Peyer's patch (tissue), 4 donors: Measurements from ENCODE around the gene SEMA4D. TPM values are rescaled to one million over a fixed set of nuclear protein-coding genes. Genes with fewer than 3 reads are reported as not detected.

Experiments
- DNase-seq, 3 donors: peaks; one replicate each; pipeline ENCODE4 v3.0.0-alpha.2; 2017 to 2019
- H3K27ac ChIP-seq, 4 donors: fragments of 200-600 bp; sonication (generic); one replicate each; pipeline ENCODE4 v1.5.1; 2016 to 2019
- H3K27me3 ChIP-seq, 2 donors: fragments of 200-600 bp; sonication (generic); one replicate each; pipeline ENCODE4 v1.5.1; 2019
- H3K36me3 ChIP-seq, 3 donors: fragments of 200-600 bp; sonication (generic); one replicate each; pipeline ENCODE4 v1.5.1; 2016 to 2019
- H3K4me1 ChIP-seq, 4 donors: fragments of 200-600 bp; sonication (generic); one replicate each; pipeline ENCODE4 v1.5.1; 2016 to 2019
- H3K4me3 ChIP-seq, 4 donors: fragments of 200-600 bp; sonication (generic); 1 replicate in 3 of 4; 2 replicates in 1 of 4; pipeline ENCODE4 v1.5.1; 2016 to 2019; ENCODE audit warnings: mild to moderate bottlenecking in 1 of 4
- H3K9me3 ChIP-seq, 4 donors: fragments of 200-600 bp; sonication (generic); one replicate each; pipeline ENCODE4 v1.5.1; 2016 to 2019; ENCODE audit warnings: mild to moderate bottlenecking in 1 of 4
- POLR2A ChIP-seq, 2 donors: fragments of 450-650 bp; IDR thresholded peaks; one replicate each; pipeline ENCODE4 v1.5.1; 2017; ENCODE audit warnings: antibody characterized with exemption in 2 of 2, mild to moderate bottlenecking in 2 of 2, moderate library complexity in 2 of 2
- total RNA-seq, 4 donors: library from RNA; depleted of rRNA; stranded (reverse); fragments of >200 nt; gene quantifications; one replicate each; pipeline ENCODE4 v1.1.0, GENCODE V29; 2016
- TF ChIP-seq, protein P1 (sequence below), 6 experiments: fragments of 450-650 bp in 4 of 6; fragments of 200-600 bp in 2 of 6; sonication (generic) in 1 of 6; IDR thresholded peaks; one replicate each; pipeline ENCODE4 v1.5.1; 2017 to 2019; ENCODE audit warnings: antibody characterized with exemption in 6 of 6, mild to moderate bottlenecking in 3 of 6, moderate library complexity in 1 of 6

The SEMA4D gene
- total RNA-seq, 4 donors from 2014 or later = 24.3 to 124 (median 30.0) TPM

DNA sequence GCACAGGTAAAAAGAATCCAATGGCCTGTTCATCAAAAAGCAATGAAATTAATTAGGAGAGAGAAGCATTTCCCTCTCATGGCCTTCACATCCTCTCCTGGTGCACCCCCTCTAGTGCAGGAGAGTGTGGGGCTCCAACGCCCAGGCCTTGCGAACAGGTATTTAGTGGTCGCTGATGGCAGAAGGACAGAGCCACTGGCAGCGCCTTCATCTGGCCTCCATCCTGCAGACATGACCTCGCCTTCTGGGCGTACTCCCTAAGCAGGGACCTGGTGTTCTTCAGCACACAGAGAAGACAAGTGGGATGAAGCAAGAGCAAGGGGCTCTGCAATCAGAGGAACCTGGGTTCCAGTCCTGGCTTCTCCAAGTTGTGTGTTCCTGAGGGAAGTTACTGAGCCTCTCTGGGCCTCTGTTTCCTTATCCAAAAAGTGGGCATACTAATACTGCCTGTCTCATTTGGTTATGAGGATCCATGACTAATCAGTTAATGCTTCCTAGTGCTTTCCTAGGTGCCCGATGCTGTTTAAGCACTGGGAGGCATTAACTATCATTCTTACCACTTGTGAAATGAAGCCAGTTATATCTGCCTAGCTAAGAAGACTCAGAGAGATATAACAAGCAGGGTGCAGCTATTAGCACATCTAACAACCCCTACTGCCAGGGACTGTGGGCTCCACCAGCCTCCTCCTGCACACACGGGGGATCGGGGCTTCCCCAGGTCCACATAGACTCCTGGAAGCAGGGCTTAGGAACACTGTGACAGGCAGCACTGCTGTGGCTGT lies 77.3 kb downstream of the SEMA4D start:
- no peak for DNase-seq
- H3K4me3 ChIP-seq = no peak overlapping the region
- no peaks in the 10 kb centered on the region for H3K36me3 ChIP-seq
- H3K27me3 ChIP-seq = no peaks in the 10 kb centered on the region
- no peaks in the 10 kb centered on the region for H3K9me3 ChIP-seq
- H3K27ac ChIP-seq = peak overlapping the region in 2 of 4 donors; percentile 30 to 73
- H3K4me1 ChIP-seq = peaks cover 0 to 27% (median 8%) of the 10 kb centered on the region in 4 donors
- no peak for TF ChIP-seq POLR2A (IDR thresholded peaks at IDR 0.05)
- TF ChIP-seq, protein P1, sequence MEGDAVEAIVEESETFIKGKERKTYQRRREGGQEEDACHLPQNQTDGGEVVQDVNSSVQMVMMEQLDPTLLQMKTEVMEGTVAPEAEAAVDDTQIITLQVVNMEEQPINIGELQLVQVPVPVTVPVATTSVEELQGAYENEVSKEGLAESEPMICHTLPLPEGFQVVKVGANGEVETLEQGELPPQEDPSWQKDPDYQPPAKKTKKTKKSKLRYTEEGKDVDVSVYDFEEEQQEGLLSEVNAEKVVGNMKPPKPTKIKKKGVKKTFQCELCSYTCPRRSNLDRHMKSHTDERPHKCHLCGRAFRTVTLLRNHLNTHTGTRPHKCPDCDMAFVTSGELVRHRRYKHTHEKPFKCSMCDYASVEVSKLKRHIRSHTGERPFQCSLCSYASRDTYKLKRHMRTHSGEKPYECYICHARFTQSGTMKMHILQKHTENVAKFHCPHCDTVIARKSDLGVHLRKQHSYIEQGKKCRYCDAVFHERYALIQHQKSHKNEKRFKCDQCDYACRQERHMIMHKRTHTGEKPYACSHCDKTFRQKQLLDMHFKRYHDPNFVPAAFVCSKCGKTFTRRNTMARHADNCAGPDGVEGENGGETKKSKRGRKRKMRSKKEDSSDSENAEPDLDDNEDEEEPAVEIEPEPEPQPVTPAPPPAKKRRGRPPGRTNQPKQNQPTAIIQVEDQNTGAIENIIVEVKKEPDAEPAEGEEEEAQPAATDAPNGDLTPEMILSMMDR (IDR thresholded peaks at IDR 0.05) = no peak

DNA sequence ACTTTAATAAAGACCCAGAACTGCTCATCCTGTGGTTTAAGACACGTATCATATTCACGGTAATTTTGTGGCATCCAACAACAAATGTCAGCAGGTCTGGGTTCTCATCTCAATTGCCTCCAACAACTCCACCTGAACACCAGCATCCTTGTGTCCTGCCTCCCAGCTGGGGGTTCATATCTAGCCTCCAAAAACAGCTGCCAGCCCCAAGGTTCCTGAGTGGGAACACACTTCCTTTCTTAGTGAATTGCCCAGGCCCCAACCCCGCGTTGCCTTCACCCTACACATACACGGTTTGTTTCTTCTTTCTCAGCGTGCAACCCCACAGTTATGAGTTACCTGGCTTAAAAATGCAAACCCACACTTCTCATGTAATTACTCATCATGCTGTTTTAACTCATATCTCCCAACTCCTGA lies 77.9 kb downstream of the SEMA4D start:
- TF ChIP-seq, protein P1 (IDR thresholded peaks at IDR 0.05) = no peak
- no peak for TF ChIP-seq POLR2A (IDR thresholded peaks at IDR 0.05)
- peak overlapping the region in 2 of 4 donors; percentile 21 to 73 for H3K27ac ChIP-seq
- H3K4me3 ChIP-seq = no peak overlapping the region
- H3K9me3 ChIP-seq = no peaks in the 10 kb centered on the region
- H3K27me3 ChIP-seq = no peaks in the 10 kb centered on the region
- peak in 1 of 3 donors; percentile 39 for DNase-seq
- no peaks in the 10 kb centered on the region for H3K36me3 ChIP-seq
- H3K4me1 ChIP-seq = peaks cover 0 to 21% (median 4%) of the 10 kb centered on the region in 4 donors

DNA sequence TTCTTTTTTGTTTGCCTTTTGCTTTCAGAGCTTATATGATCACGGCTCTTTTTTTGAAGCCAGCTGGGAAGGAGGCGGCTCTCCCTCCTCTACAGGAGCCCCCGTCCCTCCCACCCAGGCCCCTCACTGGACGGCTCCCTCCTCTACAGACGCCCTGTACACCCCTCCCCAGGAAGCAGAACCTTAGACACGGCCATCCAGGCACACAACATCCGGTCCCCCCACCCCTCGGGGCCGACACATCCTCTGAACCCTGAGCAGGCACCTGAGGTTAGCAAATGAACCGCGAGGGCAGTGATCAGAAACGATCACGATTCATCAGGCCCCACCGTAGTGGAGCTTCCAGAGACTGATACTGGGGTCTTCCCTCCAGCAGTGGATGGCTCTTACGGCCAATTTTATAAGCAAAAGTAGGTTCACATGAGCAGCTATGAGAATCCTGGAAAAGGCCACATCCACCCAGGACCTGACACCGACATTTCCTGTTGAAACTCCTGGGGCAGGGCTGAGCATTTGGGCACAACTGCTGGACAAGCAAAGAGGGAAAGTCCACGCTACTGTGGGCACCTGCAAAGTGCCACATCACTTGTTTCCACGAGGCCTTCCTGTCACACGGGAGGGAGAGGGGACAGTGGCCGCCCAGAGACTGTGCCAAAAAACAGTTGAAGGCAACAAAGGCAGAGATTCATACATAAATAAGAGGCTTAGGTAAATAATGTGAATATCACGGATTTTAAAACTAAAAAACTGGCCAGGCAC lies 78.9 kb downstream of the SEMA4D start:
- H3K27me3 ChIP-seq = no peaks in the 10 kb centered on the region

DNA sequence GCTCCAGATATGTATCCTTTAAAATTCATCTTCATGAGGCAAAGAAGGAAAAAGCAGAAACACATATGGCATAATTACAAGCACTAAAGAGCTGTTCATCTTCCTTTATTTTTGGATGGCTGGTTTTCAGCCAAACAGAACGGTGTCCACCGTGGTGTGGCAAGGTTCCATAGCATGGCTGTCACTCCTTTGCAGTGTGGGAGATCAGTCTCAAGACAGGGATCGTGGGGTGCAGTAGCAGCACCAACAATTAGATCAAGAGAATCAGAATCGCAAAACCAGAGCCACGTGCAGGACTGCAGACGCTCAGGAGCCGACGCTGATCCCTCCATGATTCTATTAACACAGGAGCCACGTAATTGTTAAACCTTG lies 79.5 kb downstream of the SEMA4D start:
- Histone ChIP-seq H3K27me3 (no peaks in the 10 kb centered on the region), H3K4me1 (peaks cover 0 to 16% (median 3%) of the 10 kb centered on the region in 4 donors), H3K9me3 (no peaks in the 10 kb centered on the region), H3K4me3 (peak overlapping the region in 1 of 4 donors; percentile 11), H3K36me3 (no peaks in the 10 kb centered on the region), H3K27ac (peak overlapping the region; percentile 10 to 73 (median 44))
- no peak for DNase-seq
- TF ChIP-seq, protein P1 (IDR thresholded peaks at IDR 0.05) = no peak
- TF ChIP-seq POLR2A (IDR thresholded peaks at IDR 0.05) = no peak

More for the DNA sequence above, 78.9 kb downstream of the SEMA4D start:
- Histone ChIP-seq H3K27ac (peak overlapping the region; percentile 40 to 73 (median 52)), H3K36me3 (no peaks in the 10 kb centered on the region), H3K4me1 (peaks cover 0 to 16% (median 3%) of the 10 kb centered on the region in 4 donors), H3K4me3 (peak overlapping the region in 1 of 4 donors; percentile 11), H3K9me3 (no peaks in the 10 kb centered on the region)
- peak; percentile 54 to 91 (median 88) for DNase-seq
- TF ChIP-seq, protein P1 (IDR thresholded peaks at IDR 0.05) = no peak
- no peak for TF ChIP-seq POLR2A (IDR thresholded peaks at IDR 0.05)

DNA sequence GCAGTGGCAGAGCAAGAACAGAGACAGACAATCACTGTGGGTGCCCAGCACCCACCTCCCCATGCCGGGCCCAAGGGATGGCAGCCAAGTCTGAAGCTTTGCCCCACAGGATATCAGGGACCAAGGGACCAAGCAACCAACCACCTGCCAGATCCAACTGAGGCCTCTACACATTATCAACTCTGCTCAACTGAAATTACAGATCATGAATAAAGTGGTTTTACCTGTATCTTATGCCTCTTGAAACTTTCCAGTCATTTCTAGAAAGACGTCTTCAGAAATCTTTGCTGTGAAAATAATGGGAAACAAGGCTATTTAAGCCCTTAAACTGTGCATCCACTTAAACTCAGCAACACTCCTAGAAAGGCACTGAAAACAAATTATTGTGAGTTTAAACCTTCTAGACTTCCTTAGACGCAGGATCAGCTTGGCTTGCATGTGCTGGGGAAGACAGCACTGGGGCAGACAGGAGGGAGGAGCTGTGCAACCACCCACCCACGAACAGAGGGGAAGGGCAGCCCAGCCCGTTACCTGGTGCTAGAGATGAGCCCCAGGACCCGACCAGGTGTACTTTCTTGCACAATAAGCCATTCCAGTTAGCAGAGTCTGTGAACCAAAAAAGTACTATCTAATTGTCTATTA lies 80.0 kb downstream of the SEMA4D start:
- DNase-seq = peak in 2 of 3 donors; percentile 50 to 62
- Histone ChIP-seq H3K27me3 (no peaks in the 10 kb centered on the region), H3K27ac (peak overlapping the region in 3 of 4 donors; percentile 10 to 73 (median 49)), H3K4me3 (no peak overlapping the region), H3K4me1 (peaks cover 0 to 16% (median 3%) of the 10 kb centered on the region in 4 donors), H3K9me3 (no peaks in the 10 kb centered on the region), H3K36me3 (no peaks in the 10 kb centered on the region)
- TF ChIP-seq, protein P1 (IDR thresholded peaks at IDR 0.05) = no peak
